ENCODE measurements around the gene EMP1. TPM values are rescaled to one million over a fixed set of nuclear protein-coding genes. Genes with fewer than 3 reads are reported as not detected.

The EMP1 gene
- total and polyA plus RNA-seq, 2 of the 8 experiments (the other 6 are each of a cell fraction or from before 2014, with no cell fraction given) = 0.17 to 0.65 TPM

DNA sequence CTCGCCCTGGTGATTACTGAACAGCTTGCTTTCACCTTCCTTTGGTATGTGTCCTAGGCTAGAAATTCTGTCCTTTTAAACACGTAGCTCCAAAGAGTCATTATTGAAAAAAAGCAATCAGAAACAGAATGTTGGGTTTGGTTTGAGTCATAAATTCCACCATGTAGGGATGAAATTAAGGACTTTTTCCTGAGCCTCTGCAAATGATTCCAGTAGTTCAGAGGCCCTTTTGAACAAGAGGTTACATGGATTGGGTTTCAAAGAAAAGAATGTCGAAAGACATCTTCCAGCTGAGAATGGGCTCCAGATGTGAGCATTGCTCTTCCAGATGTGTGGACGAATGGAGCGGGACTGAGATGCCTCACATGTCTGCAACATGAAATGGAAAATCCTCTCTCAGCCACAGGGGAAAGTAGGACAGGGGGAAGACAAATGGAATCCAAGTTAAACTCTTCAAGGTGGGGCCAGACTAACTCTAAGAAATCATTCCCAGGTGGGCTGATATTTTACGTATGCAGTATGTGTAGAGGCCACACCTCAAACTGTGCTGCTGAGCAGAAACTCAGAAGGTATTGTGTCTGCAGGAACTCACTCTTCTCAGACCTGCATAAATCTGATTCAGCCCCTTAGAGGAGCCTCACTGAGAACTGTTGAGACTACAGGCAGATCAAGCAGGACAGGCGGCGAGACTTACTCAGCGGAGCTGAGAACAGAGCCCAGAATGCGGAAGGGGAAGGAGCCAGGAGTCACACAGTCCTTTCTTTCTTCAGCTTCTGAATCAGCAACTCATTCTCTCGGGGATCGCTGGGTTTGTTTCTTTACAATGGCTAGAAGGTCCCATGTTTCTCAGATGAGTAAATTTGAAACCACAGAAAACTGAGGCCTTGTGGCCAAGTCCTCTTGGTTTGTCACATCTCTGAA lies 23.3 kb upstream of the EMP1 start (continued):
- TF ChIP-seq NANOG (IDR thresholded peaks at IDR 0.05; ENCODE audit: insufficient read depth, low read depth, low read length, poor library complexity, severe bottlenecking) = no peak
- TF ChIP-seq, protein P1, sequence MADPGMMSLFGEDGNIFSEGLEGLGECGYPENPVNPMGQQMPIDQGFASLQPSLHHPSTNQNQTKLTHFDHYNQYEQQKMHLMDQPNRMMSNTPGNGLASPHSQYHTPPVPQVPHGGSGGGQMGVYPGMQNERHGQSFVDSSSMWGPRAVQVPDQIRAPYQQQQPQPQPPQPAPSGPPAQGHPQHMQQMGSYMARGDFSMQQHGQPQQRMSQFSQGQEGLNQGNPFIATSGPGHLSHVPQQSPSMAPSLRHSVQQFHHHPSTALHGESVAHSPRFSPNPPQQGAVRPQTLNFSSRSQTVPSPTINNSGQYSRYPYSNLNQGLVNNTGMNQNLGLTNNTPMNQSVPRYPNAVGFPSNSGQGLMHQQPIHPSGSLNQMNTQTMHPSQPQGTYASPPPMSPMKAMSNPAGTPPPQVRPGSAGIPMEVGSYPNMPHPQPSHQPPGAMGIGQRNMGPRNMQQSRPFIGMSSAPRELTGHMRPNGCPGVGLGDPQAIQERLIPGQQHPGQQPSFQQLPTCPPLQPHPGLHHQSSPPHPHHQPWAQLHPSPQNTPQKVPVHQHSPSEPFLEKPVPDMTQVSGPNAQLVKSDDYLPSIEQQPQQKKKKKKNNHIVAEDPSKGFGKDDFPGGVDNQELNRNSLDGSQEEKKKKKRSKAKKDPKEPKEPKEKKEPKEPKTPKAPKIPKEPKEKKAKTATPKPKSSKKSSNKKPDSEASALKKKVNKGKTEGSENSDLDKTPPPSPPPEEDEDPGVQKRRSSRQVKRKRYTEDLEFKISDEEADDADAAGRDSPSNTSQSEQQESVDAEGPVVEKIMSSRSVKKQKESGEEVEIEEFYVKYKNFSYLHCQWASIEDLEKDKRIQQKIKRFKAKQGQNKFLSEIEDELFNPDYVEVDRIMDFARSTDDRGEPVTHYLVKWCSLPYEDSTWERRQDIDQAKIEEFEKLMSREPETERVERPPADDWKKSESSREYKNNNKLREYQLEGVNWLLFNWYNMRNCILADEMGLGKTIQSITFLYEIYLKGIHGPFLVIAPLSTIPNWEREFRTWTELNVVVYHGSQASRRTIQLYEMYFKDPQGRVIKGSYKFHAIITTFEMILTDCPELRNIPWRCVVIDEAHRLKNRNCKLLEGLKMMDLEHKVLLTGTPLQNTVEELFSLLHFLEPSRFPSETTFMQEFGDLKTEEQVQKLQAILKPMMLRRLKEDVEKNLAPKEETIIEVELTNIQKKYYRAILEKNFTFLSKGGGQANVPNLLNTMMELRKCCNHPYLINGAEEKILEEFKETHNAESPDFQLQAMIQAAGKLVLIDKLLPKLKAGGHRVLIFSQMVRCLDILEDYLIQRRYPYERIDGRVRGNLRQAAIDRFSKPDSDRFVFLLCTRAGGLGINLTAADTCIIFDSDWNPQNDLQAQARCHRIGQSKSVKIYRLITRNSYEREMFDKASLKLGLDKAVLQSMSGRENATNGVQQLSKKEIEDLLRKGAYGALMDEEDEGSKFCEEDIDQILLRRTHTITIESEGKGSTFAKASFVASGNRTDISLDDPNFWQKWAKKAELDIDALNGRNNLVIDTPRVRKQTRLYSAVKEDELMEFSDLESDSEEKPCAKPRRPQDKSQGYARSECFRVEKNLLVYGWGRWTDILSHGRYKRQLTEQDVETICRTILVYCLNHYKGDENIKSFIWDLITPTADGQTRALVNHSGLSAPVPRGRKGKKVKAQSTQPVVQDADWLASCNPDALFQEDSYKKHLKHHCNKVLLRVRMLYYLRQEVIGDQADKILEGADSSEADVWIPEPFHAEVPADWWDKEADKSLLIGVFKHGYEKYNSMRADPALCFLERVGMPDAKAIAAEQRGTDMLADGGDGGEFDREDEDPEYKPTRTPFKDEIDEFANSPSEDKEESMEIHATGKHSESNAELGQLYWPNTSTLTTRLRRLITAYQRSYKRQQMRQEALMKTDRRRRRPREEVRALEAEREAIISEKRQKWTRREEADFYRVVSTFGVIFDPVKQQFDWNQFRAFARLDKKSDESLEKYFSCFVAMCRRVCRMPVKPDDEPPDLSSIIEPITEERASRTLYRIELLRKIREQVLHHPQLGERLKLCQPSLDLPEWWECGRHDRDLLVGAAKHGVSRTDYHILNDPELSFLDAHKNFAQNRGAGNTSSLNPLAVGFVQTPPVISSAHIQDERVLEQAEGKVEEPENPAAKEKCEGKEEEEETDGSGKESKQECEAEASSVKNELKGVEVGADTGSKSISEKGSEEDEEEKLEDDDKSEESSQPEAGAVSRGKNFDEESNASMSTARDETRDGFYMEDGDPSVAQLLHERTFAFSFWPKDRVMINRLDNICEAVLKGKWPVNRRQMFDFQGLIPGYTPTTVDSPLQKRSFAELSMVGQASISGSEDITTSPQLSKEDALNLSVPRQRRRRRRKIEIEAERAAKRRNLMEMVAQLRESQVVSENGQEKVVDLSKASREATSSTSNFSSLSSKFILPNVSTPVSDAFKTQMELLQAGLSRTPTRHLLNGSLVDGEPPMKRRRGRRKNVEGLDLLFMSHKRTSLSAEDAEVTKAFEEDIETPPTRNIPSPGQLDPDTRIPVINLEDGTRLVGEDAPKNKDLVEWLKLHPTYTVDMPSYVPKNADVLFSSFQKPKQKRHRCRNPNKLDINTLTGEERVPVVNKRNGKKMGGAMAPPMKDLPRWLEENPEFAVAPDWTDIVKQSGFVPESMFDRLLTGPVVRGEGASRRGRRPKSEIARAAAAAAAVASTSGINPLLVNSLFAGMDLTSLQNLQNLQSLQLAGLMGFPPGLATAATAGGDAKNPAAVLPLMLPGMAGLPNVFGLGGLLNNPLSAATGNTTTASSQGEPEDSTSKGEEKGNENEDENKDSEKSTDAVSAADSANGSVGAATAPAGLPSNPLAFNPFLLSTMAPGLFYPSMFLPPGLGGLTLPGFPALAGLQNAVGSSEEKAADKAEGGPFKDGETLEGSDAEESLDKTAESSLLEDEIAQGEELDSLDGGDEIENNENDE (IDR thresholded peaks at IDR 0.05; ENCODE audit: insufficient replicate concordance, low read length) = no peak
- no peak for TF ChIP-seq RFX5 (IDR thresholded peaks at IDR 0.05; ENCODE audit: borderline replicate concordance, low read depth, low read length)
- no peak for TF ChIP-seq RAD21 (IDR thresholded peaks at IDR 0.05 in 1 of 2, conservative IDR thresholded peaks at IDR 0.05 in 1 of 2; ENCODE audit: low read depth in 2 of 2, low read length in 2 of 2)
- TF ChIP-seq BACH1 (IDR thresholded peaks at IDR 0.05; ENCODE audit: low read length) = no peak
- no peak for TF ChIP-seq JUN (IDR thresholded peaks at IDR 0.05; ENCODE audit: low read depth, low read length)

Measured in H1 (cell line).